PC-9 (cell line): Measurements from ENCODE around the gene DLG2. TPM values are rescaled to one million over a fixed set of nuclear protein-coding genes. Genes with fewer than 3 reads are reported as not detected.

Source experiments
- BruUV-seq: library from RNA; stranded (reverse); fragments of 400-500 nt; replicated peaks from 2 replicates; lab custom pipeline; 2021; lab: Mats Ljungman, UMichigan
- CTCF ChIA-PET: fragments of 300-600 bp; sonication (Branson Sonifier 250); formaldehyde crosslinking; loops from one replicate; lab custom pipeline; 2022; ENCODE audit warnings: antibody characterized with exemption; lab: Charles Lee
- POLR2A ChIA-PET: fragments of 300-600 bp; sonication (Branson Sonifier 250); formaldehyde crosslinking; loops from one replicate; lab custom pipeline; 2022; ENCODE audit warnings: antibody characterized with exemption; ENCODE audit not compliant: unreplicated experiment; lab: Charles Lee
- DNase-seq, 2 experiments: peaks; one replicate each; pipeline versions ENCODE4 v3.0.0 to v3.0.0-alpha.2; 2015 to 2022; ENCODE audit warnings: mixed read lengths in 1 of 2
- H2AFZ ChIP-seq: fragments of 200-600 bp; sonication (generic); 2 replicates; pipeline ENCODE4 v1.8.1; 2017; ENCODE audit warnings: antibody characterized with exemption
- H3F3A ChIP-seq: fragments of 200-600 bp; sonication (generic); 2 replicates; pipeline ENCODE4 v1.8.1; 2017; ENCODE audit warnings: antibody characterized with exemption, mild to moderate bottlenecking, low read depth; ENCODE audit not compliant: insufficient read depth
- H3K27ac ChIP-seq: fragments of 200-600 bp; sonication (generic); 2 replicates; pipeline ENCODE4 v1.6.1; 2016; ENCODE audit warnings: mixed run types
- H3K27me3 ChIP-seq: fragments of 200-600 bp; sonication (generic); 2 replicates; pipeline ENCODE4 v1.6.1; 2016; ENCODE audit warnings: low read depth, mixed run types; ENCODE audit not compliant: insufficient read depth
- H3K36me3 ChIP-seq: fragments of 200-600 bp; sonication (generic); 2 replicates; pipeline ENCODE4 v1.6.1; 2016; ENCODE audit warnings: low read depth, mixed run types
- H3K4me1 ChIP-seq: fragments of 200-600 bp; sonication (generic); replicated peaks from 2 replicates; pipeline ENCODE4 v1.6.1; 2016; ENCODE audit warnings: mixed run types; ENCODE audit not compliant: insufficient read depth
- H3K4me2 ChIP-seq: fragments of 200-600 bp; sonication (generic); 2 replicates; pipeline ENCODE4 v1.6.1; 2017; ENCODE audit warnings: mixed run types
- H3K4me3 ChIP-seq: fragments of 200-600 bp; sonication (generic); 2 replicates; pipeline ENCODE4 v1.6.1; 2016; ENCODE audit warnings: mixed run types
- H3K79me2 ChIP-seq: fragments of 200-600 bp; sonication (generic); 2 replicates; pipeline ENCODE4 v1.6.1; 2017; ENCODE audit warnings: low read depth, mixed run types
- H3K9me2 ChIP-seq: fragments of 200-600 bp; sonication (generic); 2 replicates; pipeline ENCODE4 v1.8.1; 2017; ENCODE audit warnings: mild to moderate bottlenecking; ENCODE audit not compliant: insufficient read depth
- H3K9me3 ChIP-seq: fragments of 200-600 bp; sonication (generic); 2 replicates; pipeline ENCODE4 v1.8.1; 2016; ENCODE audit warnings: low read depth; ENCODE audit not compliant: insufficient read depth
- H4K20me1 ChIP-seq: fragments of 200-600 bp; sonication (generic); 2 replicates; pipeline ENCODE4 v1.8.1; 2017; ENCODE audit not compliant: insufficient read depth
- EZH2 ChIP-seq: fragments of 200-600 bp; sonication (generic); IDR thresholded peaks from 2 replicates; pipeline ENCODE4 v1.8.0; 2017; ENCODE audit warnings: antibody characterized with exemption, low read depth
- intact Hi-C: fragments of 100-400 bp; cut with micrococcal nuclease; formaldehyde crosslinking; loops from one replicate; pipeline ENCODE4 v1.10.0; 2022; ENCODE audit not compliant: unreplicated experiment
- total RNA-seq: library from RNA; stranded (reverse); gene quantifications from 2 replicates; pipeline ENCODE4 v1.2.3, GENCODE V29; 2021
- TF ChIP-seq, protein P1 (sequence below): fragments of 200-600 bp; sonication (generic); conservative IDR thresholded peaks from 2 replicates; pipeline ENCODE4 v1.6.1; 2017; ENCODE audit warnings: mixed run types, antibody characterized with exemption, mild to moderate bottlenecking, moderate library complexity

DLG2 gene
- total RNA-seq, 1 experiment from 2014 or later, result 6.4 TPM

DNA sequence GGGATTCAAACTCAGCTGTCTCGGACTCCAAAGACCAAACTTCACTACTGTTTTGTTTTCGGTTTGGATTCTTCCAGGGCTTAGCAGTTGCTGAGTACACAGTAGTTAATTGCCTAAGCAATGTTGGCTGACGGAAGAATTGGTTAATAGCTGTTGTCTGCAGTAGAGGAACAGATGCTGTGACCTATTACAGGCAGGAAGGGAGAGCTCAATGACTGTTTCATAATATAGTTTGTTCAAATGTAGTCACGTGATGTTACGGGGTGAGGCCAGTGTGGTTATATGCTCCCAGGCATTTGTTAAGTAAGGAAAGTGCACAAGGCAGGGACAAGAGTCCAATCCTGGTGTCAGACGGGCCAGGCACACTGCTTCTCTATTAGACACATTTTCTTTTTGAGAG is 2118.3 kb downstream of the DLG2 start:
- Histone ChIP-seq H3K4me1 (no peaks in the 10 kb centered on the region), H3K9me3 (no peaks in the 10 kb centered on the region), H3K27ac (no peak overlapping the region), H3F3A (no peaks in the 10 kb centered on the region), H4K20me1 (no peaks in the 10 kb centered on the region), H3K9me2 (no peaks in the 10 kb centered on the region), H3K4me2 (no peak overlapping the region), H3K36me3 (no peaks in the 10 kb centered on the region), H3K27me3 (no peaks in the 10 kb centered on the region), H3K4me3 (no peak overlapping the region), H3K79me2 (no peaks in the 10 kb centered on the region), H2AFZ (no peak overlapping the region; the same call in 1 of the 2 replicates)
- no TSS peak for BruUV-seq
- intact Hi-C loops, result no loop called here
- POLR2A ChIA-PET, result no interaction called here
- DNase-seq, result peak in 1 of 2 experiments; percentile 32
- TF ChIP-seq, protein P1, sequence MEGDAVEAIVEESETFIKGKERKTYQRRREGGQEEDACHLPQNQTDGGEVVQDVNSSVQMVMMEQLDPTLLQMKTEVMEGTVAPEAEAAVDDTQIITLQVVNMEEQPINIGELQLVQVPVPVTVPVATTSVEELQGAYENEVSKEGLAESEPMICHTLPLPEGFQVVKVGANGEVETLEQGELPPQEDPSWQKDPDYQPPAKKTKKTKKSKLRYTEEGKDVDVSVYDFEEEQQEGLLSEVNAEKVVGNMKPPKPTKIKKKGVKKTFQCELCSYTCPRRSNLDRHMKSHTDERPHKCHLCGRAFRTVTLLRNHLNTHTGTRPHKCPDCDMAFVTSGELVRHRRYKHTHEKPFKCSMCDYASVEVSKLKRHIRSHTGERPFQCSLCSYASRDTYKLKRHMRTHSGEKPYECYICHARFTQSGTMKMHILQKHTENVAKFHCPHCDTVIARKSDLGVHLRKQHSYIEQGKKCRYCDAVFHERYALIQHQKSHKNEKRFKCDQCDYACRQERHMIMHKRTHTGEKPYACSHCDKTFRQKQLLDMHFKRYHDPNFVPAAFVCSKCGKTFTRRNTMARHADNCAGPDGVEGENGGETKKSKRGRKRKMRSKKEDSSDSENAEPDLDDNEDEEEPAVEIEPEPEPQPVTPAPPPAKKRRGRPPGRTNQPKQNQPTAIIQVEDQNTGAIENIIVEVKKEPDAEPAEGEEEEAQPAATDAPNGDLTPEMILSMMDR, result no peak
- TF ChIP-seq EZH2, result no peak
- CTCF ChIA-PET, result no interaction called here

DNA sequence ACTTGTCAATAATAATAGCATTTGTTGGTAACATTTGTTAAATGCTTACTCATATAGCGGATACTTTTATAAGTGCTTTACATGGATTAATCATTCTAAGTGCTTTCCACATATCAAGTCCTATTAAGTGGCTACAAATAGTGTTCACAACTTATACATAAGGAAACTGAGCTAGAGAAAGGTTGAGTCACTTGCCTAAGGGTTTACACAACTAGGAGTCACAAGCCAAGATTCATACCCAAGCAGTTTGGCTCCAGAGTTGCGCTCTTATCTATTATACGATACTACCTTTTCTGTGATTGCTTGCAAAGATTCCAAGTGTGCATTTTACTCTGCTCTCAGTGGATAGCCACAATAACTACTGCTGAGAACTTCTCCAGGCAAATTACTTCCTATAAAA is 2125.1 kb downstream of the DLG2 start:
- ChIA-PET CTCF (no interaction called here), POLR2A (no interaction called here)
- no peaks in the 10 kb centered on the region for H3K36me3 ChIP-seq
- no peaks in the 10 kb centered on the region for H3K27me3 ChIP-seq
- DNase-seq, result peak in 1 of 2 experiments; percentile 33
- H3F3A ChIP-seq, result no peaks in the 10 kb centered on the region
- no peak overlapping the region for H3K4me2 ChIP-seq
- H3K9me3 ChIP-seq, result no peaks in the 10 kb centered on the region
- H3K4me3 ChIP-seq, result no peak overlapping the region
- H3K4me1 ChIP-seq, result no peaks in the 10 kb centered on the region
- intact Hi-C loops, result no loop called here
- H4K20me1 ChIP-seq, result no peaks in the 10 kb centered on the region
- TF ChIP-seq, protein P1, result no peak
- TF ChIP-seq EZH2, result no peak
- no peak overlapping the region for H3K27ac ChIP-seq
- no TSS peak for BruUV-seq
- no peak overlapping the region for H2AFZ ChIP-seq
- no peaks in the 10 kb centered on the region for H3K9me2 ChIP-seq
- H3K79me2 ChIP-seq, result no peaks in the 10 kb centered on the region

DNA sequence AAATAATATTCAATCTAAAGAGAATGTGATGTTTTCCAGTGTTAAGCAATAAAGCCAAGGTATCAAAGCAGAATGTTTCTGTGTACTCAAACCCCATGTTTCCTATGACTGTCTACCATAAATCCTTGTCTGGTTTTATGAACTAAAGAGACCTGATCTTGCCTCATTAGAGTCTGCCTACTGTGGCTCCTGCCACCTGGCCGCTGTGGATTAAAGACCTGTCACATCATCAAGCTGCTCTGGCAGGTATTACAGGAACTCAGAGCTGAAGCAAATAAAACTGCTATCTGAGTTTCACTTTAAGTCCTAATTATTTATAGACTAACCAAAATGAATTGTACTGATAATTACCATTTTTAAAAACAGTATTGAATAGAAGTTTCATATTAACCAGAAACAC is 2133.2 kb downstream of the DLG2 start:
- no peak overlapping the region for H3K27ac ChIP-seq
- TF ChIP-seq, protein P1, result no peak
- TF ChIP-seq EZH2, result no peak

More for the DNA sequence above, 2133.2 kb downstream of the DLG2 start:
- Histone ChIP-seq H3K9me2 (no peaks in the 10 kb centered on the region), H3K79me2 (no peaks in the 10 kb centered on the region), H3K4me1 (no peaks in the 10 kb centered on the region), H3F3A (no peaks in the 10 kb centered on the region), H4K20me1 (no peaks in the 10 kb centered on the region), H3K4me2 (no peak overlapping the region), H3K9me3 (no peaks in the 10 kb centered on the region), H3K27me3 (no peaks in the 10 kb centered on the region), H3K4me3 (no peak overlapping the region), H2AFZ (no peak overlapping the region), H3K36me3 (no peaks in the 10 kb centered on the region)
- BruUV-seq, result no TSS peak
- no peak for DNase-seq
- intact Hi-C loops, result no loop called here
- ChIA-PET CTCF (no interaction called here), POLR2A (no interaction called here)
